ENCODE data around the gene ANGEL2. TPM values are rescaled to one million over a fixed set of nuclear protein-coding genes. Genes with fewer than 3 reads are reported as not detected.
"Not testable (repeated sequence)": the region's sequence is repeated elsewhere in the genome, so short reads cannot be mapped to it uniquely, and the experiment has no call there.

The ANGEL2 gene
- total RNA-seq, 2 experiments from 2014 or later: 38.0 to 38.1 TPM

DNA sequence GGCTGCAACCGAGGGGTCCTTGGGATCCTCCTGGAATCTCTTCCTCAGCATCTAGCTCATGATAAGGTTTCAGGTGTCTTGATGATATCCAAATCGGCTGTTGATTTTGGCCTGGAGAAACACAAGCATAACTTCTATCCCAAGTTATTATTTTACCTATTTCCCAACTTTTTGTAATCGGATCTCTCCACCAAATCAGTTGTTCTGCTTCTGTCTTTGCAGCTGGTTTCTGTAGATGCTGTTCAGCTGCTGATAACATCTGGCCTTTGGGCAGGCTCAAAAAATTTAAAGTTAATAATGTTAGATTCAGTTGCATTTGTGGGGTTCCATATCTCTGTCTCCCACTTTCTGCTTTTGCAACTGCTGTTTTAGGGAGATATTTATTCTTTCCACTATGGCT lies 11.4 kb upstream of the ANGEL2 start:
- CTCF ChIA-PET, POLR2A ChIA-PET: not testable (repeated sequence)

DNA sequence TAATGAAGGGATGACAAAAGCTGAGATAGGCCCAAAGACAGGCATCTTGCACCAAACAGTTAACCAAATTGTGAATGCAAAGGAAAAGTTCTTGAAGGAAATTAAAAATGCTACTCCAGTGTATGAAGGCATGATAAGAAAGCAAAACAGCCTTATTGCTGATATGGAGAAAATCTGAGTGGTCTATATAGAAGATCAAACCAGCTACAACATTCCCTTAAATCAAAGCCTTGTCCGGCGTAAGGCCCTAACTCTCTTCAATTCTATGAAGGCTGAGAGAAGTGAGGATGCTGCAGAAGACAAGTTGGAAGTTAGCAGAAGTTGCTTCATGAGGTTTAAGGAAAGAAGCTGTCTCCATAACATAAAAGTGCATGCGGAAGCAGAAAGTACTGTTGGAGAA lies 4.3 kb upstream of the ANGEL2 start:
- CTCF ChIA-PET: no interaction called here
- POLR2A ChIA-PET: interaction anchor here (0.6 kb wide), 1 partner anchor 412 kb away, joined by 3 read pairs; the partner anchor contains the start of gene ATF3

DNA sequence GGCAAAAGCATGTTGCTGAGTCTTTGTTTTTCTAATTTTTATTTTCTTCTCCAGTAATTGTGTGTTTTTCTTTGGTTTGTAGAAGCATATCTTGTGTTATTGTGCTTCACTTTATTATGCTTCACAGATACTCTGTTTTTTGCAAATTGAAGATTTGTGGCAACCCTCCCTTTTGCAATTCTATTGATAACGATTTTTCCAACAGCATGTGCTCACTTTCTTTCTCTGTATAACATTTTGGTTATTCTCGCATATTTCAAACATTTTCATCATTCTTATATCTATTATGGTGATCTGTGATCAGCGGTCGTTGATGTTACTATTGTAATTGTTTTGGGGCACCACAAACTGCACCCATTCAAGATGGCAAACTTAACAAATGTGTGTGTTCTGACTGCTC lies 3.8 kb upstream of the ANGEL2 start:
- ChIA-PET CTCF (no interaction called here), POLR2A (interaction anchor here (0.6 kb wide), 1 partner anchor 411 kb away, joined by 3 read pairs; the partner anchor contains the start of gene ATF3)

DNA sequence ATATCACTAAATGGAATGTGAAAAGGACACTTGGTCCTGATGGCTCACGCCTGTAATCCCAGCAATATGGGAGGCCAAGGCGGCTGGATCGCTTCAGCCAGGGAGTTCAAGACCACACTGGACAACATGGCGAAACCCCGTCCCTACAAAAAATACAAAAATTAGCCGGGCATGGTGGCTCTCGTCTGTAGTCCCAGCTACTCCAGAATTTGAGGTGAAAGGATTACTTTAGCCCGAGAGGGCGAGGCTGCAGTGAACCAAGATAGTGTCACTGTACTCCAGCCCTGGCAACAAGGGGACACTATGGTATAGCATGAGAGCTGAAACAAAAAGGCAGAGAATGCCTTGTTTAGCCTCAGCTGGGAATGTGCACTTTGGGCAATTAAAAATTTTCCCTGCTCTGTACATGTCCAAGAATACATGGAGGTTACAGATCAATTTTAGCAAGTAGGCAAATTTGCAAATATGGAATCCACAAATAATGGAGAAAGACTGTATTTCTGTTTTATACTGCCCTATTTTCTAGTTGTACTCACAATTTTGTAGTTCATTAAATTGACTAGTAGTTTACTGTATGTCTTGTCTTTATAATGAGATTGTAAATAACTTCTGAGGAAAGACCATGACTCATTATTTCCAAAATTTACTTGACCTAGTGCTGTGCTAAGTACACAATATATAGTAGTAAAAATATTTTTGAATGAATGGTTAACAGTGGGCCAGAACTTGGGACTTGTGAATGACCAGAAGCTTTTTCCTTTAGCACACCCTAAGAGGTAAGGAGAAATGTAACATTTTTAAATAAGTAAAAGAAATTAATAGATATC lies 2.0 kb upstream of the ANGEL2 start:
- CTCF ChIA-PET: no interaction called here
- POLR2A ChIA-PET: no interaction called here

DNA sequence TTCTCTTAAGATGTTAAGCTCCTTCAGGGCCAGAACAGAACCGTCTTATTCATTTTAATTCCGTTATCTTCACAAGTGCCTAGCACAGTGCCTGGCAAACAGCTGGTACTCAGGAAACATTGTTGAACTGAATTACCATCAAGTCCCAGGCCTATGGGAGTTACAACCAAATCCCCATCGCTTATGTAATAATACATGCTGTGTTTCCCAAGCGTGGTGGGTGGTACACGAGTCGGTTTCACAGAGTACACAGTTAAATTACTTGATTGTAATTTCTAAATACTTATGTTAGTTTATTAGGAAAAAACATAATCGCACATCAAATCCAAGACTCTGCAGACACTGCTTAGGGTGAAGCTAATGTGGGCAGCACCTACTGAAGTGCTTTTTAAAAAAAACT lies 1.0 kb downstream of the ANGEL2 start:
- ChIA-PET POLR2A (interaction anchor here (1.5 kb wide), 1 partner anchor 36 kb away, joined by 3 read pairs; the partner anchor contains the start of gene RPS6KC1), CTCF (interaction anchor here (0.7 kb wide), 1 partner anchor 37 kb away, joined by 3 read pairs; the partner anchor contains the start of gene RPS6KC1)

DNA sequence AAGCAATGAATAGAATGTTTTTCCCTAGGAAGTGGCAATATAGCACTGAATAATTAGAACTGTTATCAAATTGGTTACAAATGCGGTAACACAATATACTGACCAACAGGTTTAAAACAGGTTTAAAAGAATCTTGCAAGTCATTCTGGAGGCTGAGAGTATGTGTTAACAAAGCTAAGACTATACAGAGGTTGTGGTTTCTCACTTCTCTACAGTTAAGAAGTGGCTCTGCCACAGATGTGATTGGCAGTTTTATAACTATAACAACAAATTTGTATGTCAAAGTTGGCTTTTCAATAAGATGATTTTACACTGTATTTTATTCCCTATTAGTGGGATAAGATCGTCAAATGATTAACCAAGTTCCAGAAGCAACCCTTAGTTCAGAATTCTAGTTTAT lies 7.1 kb downstream of the ANGEL2 start:
- ChIA-PET CTCF (no interaction called here), POLR2A (no interaction called here)

DNA sequence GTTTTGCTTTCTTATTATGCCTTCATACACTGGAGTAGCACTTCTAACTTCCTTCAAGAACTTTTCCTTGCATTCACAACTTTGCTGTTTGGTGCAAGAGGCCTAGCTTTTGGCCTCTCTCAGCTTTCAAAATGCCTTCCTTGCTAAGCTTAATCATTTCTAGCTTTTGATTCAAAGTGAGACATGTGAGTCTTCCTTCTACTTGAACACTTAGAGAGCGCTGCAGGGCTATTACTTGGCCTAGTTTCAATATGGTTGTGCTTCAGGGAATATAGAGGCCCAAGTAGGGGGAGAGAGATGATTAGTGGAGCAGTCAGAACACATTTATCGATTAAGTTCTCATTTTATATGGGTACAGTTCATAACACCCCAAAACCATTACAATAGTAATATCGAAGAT lies 12.4 kb downstream of the ANGEL2 start:
- POLR2A ChIA-PET: interaction anchor here (1.0 to 1.8 kb wide), 2 partner anchors 212 to 281 kb away, joined by 4 to 7 read pairs; partner anchors contain the start of genes NSL1 and TATDN3
- CTCF ChIA-PET: interaction anchor here (0.6 to 1.8 kb wide), 4 partner anchors 8 to 338 kb away, joined by 3 to 5 read pairs (median 4); no protein-coding TSS in a partner anchor

DNA sequence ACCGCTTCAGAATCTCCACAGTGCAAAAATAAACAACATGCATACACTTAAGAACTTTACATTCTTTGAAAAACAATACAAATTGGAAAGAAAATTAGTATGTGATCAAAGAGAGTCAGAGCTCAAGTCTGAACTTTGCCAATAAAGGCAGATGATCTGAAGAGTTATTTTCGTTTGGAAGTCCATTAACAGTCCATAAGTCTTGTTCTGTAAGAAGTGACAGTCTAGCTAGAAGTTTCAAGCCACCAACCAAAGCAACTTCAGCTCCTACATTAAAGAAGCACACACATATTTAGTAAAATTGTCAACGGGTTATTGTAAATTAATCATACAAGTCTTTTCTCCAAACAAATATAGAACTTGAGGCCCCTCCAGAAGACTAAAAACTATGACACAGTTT lies 20.7 kb downstream of the ANGEL2 start:
- POLR2A ChIA-PET: no interaction called here
- CTCF ChIA-PET: interaction anchor here (0.6 to 1.3 kb wide), 6 partner anchors 9 to 539 kb away, joined by 3 to 5 read pairs (median 3); partner anchors contain the start of gene RPS6KC1

DNA sequence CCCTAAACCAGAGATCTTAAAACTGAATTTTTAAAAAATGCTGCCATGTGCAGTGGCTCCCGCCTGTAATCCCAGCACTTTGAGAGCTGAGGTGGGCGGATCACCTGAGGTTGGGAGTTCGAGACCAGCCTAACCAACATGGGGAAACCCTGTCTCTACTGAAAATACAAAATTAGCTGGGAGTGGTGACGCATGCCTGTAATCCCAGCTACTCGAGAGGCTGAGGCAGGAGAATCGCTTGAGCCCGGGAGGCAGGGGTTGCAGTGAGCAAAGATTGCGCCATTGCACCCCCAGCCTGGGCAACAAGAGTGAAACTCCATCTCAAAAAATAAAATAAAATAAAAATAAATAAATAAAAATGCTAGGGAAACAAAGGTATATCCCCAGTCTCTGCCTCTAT lies 21.7 kb downstream of the ANGEL2 start:
- POLR2A ChIA-PET: interaction anchor here (0.6 kb wide), 1 partner anchor 1432 kb away, joined by 3 read pairs; no protein-coding TSS in a partner anchor
- CTCF ChIA-PET: interaction anchor here (0.6 to 1.1 kb wide), 3 partner anchors 16 to 538 kb away, joined by 3 to 5 read pairs (median 3); no protein-coding TSS in a partner anchor

DNA sequence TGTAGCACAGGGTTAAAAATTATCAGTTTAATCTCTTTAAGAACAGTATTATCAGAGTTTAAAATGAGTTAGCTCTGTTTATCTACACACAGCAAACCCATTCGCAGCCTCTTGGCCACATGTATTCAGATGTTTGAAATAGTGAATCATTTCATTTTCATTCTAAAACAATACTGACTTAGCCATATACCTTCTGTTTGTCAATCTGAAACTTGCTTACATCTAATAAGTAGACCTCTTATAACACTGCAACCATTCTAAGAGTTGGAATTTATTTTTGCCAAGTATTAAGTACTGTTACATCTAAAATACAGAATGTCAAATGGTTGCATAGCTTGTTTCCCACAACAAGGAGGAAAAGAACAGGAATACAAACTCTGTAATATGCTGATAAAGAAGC lies 25.4 kb downstream of the ANGEL2 start:
- ChIA-PET CTCF (no interaction called here), POLR2A (no interaction called here)

DNA sequence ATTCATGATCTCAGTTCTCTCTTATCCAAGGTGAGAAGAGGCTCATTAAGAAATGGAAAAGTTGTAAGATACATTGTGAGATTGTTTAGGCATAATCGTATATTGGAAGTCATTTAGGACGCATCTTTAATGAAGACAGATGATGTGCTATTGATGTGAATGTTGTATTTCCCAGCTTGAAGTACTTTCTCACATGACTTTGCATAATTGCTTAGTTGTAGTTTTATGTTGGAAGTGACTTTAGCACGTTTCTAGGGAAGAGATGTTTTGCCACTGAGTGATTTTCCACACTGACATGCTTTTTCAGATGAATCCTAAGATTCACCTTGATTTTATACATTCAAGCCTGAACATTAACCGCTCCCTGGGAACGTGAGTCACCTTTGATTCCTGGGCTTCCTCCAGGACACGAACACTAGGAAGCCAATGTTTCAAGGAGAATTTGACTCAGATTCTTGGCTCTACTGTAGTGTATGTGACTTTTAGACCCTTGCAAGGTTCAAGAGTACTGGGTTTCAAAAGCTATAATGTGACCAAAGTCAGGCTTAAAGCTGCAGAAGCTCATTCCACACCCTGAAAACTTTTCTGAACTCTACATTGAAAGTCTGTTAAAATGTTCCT lies 27.9 kb downstream of the ANGEL2 start:
- ChIA-PET CTCF (no interaction called here), POLR2A (no interaction called here)

DNA sequence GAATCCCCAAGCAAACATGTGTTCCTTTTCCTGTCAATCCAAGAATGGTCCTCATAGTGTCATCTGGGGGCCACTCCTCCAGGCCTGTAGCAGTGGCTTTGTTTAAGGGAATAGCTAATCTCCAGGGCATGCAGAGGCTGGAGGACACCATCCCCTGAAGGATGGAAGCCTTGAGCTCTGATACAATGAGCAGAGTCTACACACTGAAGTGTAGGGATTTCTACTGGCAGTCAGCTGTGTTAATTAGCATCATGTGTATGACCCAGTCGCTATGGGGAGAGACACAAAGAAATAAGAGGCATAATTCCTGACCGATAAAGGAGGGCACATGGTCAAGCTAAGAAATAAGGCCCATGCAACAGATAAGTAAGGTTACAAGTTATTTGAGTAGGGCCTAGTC lies 29.1 kb downstream of the ANGEL2 start:
- ChIA-PET CTCF (no interaction called here), POLR2A (no interaction called here)

DNA sequence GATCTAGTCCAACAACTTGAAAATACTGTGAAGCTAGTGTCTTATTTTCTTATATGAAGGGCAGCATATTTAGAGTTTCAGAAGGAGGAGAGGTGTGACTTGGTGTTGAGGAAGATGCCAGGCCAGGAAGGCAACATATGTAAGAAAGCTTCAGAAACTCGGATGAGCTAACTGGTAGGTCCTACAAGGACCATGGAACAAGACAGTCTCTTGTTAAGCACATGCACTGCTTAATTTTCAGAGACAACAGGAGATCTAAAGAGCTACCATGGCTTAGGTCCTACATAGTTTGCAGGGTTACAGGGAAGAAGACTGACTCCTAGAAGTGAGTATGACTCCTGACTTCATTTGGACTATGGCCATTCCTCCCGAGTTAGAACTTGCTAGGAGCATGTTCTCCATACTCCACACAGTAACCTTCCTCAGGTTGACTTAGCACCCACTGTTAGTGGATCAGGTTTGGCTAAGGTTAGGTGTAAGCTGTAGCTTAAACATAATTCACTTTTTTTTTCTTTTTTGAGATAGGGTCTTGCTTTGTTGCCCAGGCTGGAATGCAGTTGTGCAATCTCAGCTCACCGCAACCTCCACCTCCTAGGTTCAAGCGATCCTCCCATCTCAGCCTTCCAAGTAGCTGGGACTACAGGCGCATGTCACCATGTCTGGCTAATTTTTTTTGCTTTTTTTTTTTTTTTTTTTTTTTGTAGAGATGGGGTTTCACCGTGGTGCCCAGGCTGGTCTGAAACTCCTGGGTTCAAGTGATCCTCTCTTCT lies 31.0 kb downstream of the ANGEL2 start:
- POLR2A ChIA-PET: no interaction called here
- CTCF ChIA-PET: interaction anchor here (0.7 kb wide), 1 partner anchor 183 kb away, joined by 3 read pairs; no protein-coding TSS in a partner anchor

DNA sequence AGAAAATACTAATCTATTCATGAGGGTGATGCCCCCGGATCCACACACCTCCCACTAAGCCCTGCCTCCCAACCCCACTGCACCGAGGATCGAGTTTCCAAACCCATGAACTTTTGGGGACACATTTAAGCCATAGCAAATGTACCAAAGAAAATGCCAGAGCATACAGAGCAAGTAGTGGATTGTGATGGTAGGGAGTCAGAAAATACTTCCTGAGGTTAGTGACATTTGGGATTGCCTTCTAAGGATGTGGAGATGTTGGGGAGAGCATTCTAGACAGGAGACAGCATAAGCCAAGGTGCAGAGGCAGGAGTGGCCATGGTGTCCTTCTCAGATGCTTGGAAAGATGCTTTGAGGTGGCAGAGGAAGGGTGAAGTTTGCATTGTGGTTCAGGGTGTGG lies 32.2 kb downstream of the ANGEL2 start:
- ChIA-PET POLR2A (no interaction called here), CTCF (no interaction called here)

DNA sequence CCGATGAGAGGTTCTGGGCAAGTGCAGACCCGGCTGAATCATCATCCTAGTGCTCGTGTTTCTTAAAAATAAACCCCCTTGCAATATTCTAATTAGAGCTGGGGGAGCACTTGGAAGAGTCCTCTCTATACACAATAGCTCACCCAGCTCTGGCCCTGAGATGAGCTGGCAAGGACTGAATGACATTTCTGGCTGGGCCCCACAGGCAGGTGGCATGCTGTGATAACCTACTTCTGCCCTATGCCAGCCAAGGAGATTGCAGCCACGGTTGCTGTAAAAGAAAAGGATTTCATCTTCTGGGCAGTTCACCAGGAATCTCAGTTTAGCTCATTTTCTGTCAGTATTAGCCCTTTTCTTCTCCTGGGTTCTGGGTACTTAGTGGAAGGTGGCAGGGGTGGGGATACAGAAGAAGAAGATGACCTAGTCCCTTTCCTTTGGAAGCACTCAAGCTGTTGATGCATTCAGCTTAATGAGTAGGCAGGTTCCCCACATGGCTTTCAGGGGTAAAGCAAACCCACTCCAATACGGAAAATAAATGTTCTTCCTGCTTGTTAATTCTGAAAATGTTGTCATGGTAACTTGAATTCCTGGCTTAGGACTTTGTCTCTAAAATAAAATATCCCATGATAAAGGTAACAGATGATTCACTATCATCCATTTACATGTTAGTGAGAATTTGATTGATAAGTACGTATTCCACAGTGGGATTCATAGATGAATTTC lies 33.1 kb downstream of the ANGEL2 start:
- POLR2A ChIA-PET: interaction anchor here (0.6 kb wide), 1 partner anchor 501 kb away, joined by 3 read pairs; no protein-coding TSS in a partner anchor
- CTCF ChIA-PET: no interaction called here

DNA sequence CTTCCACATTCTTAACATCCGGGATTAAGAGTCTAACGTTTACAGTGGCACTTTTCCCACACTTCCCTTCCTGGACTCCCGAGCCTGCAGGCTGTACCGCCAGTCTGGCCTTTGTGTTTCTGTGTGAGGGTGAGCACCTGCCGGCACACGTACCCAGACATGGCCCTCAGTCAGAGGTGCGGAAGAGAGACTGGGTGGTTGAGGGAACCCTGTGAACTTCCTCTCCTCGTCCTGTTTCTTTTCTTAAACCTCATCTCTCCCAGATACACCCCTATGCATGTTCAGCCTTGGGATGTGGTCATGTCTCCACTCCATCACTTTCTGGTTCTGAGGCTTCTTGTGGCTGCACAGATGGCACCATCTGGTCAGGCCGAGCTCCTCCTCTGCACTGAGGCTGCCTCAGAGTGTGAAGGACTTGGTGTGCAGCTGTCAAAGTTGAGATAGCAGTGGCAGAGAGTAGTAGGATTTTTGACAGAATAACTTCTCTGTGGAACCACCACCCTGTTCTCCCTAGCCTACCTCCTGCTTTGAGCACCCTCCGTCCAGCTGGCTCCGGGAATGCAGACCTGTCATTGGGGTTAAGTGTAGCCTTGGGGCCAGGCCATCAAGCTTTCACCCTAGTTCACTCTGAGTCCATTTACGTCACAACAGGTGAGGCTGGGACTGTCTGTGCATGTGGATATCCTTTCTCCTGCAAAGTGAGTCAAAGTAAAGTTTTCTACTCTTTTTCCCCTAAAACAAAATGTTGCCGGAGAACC lies 33.9 kb downstream of the ANGEL2 start:
- ChIA-PET POLR2A (no interaction called here), CTCF (no interaction called here)

DNA sequence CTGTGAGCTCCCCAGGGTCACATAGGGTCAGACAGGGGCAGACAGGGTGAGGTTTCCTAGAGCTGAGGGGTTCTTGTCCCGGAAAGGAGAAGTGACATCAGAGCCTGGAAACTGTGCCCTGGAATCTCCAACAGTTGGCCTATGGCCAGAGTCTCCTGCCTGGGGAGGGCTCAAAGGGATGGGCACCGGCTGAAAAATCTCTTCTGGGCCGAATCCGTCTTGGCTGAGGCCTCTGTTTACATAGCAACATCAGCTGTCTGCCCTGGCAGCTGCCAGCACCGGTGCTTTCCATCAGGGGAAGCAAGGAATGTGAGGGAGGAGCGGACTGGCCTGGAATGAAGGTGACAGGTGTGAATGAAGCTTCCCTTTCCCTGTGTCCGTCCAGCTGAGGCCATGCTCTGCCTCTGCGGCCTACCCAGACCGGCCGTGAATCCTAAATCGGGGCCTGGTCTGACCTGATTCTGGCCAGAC lies 34.6 kb downstream of the ANGEL2 start:
- ChIA-PET POLR2A (interaction anchor here (0.6 kb wide), 1 partner anchor 146 kb away, joined by 3 read pairs; no protein-coding TSS in a partner anchor), CTCF (no interaction called here)

DNA sequence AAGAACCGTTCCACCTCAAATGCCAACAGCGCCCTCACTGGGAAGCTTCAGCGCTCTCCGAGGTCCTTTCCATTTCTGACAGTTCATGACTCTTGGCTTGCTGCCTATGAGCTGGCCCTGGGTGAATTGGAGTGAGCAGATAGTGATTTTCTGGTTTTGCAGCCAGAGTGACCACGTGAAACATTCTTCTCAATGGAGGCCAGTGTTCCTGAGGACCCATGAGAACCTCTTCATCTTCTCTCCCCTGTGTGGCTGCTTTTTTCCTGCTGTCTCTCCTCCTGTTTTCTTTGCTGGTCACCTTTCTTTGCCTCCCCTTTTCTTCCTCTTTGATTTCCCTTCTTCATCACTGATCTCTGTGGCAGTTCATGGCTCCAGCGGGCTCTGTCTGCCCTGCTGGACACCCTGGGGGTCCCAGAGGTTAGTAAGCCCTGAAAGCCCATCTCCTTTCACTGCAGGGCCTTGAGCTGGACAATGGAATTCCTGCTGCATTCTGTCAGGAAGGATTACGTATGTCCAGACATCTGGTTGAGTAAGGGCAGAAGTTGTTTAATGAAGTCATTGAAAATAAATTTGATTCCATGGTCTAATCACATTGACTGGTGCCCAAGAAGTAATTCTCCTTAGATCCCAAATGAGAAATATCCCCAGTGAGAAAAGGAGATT lies 35.4 kb downstream of the ANGEL2 start:
- ChIA-PET CTCF (interaction anchor here (1.1 kb wide), 1 partner anchor 32 kb away, joined by 3 read pairs; no protein-coding TSS in a partner anchor), POLR2A (interaction anchor here (0.6 kb wide), 1 partner anchor 145 kb away, joined by 3 read pairs; no protein-coding TSS in a partner anchor)

Measured in activated CD8-positive, alpha-beta memory T cell treated with anti-CD3 and anti-CD28 coated beads for 36 hours (primary cell).